Measurements from ENCODE around the gene ZMYM4. TPM values are rescaled to one million over a fixed set of nuclear protein-coding genes. Genes with fewer than 3 reads are reported as not detected.

The ZMYM4 gene
- polyA plus RNA-seq, 1 donor from 2014 or later, result 36.1 TPM

DNA sequence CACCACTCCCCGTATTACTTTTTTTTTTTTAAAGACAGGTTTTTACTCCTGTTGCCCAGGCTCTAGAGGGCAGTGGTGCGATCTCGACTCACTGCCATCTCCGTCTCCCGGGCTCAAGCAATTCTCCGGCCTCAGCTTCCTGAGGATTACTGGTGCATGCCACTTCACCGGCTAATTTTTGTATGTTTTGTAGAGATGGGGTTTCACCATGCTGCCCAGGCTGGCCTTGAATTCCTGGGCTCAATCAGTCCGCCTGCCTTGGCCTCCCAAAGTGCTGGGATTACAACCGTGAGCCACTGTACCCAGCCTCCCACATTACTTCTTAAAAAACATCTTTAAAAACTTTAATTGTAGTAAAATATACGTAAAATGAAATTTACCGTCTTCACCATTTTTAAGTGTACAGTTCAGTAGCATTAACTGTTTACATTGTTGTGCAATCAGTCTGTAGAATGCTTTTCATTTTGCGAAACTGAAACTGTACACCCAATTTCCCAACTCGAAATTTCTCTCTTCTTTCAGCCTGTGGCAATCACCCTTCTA is 77.0 kb downstream of the ZMYM4 start:
- H3K9me2 ChIP-seq (ENCODE audit: insufficient read depth, low read length), result no peaks in the 10 kb centered on the region
- no peaks in the 10 kb centered on the region for H4K20me1 ChIP-seq (ENCODE audit: insufficient read depth)
- peaks cover 36% of the 10 kb centered on the region for H3K79me2 ChIP-seq (replicated peaks; ENCODE audit: insufficient read depth, low read length)
- no peaks in the 10 kb centered on the region for H3K27me3 ChIP-seq (ENCODE audit: insufficient read depth, low read depth, low read length)
- no peak overlapping the region for H3K4me2 ChIP-seq (ENCODE audit: low read length)
- H3K9ac ChIP-seq (ENCODE audit: low read length), result no peak overlapping the region
- H3F3A ChIP-seq (ENCODE audit: insufficient read depth, low read length, poor library complexity, severe bottlenecking), result no peaks in the 10 kb centered on the region
- TF ChIP-seq MXI1 (conservative IDR thresholded peaks at IDR 0.05; ENCODE audit: poor library complexity, severe bottlenecking) (no peak), POLR2AphosphoS5 (IDR thresholded peaks at IDR 0.05) (no peak), EP300 (conservative IDR thresholded peaks at IDR 0.05; ENCODE audit: poor library complexity, severe bottlenecking) (no peak), EZH2 (IDR thresholded peaks at IDR 0.05; ENCODE audit: borderline replicate concordance, insufficient read depth, low read length, poor library complexity, severe bottlenecking) (no peak), TAF1 (IDR thresholded peaks at IDR 0.05; ENCODE audit: low read depth) (no peak), RAD21 (conservative IDR thresholded peaks at IDR 0.05) (no peak), SMC3 (conservative IDR thresholded peaks at IDR 0.05; ENCODE audit: poor library complexity) (no peak)
- TF ChIP-seq, protein P1, sequence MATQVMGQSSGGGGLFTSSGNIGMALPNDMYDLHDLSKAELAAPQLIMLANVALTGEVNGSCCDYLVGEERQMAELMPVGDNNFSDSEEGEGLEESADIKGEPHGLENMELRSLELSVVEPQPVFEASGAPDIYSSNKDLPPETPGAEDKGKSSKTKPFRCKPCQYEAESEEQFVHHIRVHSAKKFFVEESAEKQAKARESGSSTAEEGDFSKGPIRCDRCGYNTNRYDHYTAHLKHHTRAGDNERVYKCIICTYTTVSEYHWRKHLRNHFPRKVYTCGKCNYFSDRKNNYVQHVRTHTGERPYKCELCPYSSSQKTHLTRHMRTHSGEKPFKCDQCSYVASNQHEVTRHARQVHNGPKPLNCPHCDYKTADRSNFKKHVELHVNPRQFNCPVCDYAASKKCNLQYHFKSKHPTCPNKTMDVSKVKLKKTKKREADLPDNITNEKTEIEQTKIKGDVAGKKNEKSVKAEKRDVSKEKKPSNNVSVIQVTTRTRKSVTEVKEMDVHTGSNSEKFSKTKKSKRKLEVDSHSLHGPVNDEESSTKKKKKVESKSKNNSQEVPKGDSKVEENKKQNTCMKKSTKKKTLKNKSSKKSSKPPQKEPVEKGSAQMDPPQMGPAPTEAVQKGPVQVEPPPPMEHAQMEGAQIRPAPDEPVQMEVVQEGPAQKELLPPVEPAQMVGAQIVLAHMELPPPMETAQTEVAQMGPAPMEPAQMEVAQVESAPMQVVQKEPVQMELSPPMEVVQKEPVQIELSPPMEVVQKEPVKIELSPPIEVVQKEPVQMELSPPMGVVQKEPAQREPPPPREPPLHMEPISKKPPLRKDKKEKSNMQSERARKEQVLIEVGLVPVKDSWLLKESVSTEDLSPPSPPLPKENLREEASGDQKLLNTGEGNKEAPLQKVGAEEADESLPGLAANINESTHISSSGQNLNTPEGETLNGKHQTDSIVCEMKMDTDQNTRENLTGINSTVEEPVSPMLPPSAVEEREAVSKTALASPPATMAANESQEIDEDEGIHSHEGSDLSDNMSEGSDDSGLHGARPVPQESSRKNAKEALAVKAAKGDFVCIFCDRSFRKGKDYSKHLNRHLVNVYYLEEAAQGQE (IDR thresholded peaks at IDR 0.05; ENCODE audit: borderline replicate concordance), result no peak
- TF ChIP-seq, protein P2, sequence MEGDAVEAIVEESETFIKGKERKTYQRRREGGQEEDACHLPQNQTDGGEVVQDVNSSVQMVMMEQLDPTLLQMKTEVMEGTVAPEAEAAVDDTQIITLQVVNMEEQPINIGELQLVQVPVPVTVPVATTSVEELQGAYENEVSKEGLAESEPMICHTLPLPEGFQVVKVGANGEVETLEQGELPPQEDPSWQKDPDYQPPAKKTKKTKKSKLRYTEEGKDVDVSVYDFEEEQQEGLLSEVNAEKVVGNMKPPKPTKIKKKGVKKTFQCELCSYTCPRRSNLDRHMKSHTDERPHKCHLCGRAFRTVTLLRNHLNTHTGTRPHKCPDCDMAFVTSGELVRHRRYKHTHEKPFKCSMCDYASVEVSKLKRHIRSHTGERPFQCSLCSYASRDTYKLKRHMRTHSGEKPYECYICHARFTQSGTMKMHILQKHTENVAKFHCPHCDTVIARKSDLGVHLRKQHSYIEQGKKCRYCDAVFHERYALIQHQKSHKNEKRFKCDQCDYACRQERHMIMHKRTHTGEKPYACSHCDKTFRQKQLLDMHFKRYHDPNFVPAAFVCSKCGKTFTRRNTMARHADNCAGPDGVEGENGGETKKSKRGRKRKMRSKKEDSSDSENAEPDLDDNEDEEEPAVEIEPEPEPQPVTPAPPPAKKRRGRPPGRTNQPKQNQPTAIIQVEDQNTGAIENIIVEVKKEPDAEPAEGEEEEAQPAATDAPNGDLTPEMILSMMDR (IDR thresholded peaks at IDR 0.05; ENCODE audit: poor library complexity, severe bottlenecking), result no peak
- H3K27ac ChIP-seq (ENCODE audit: low read length), result no peak overlapping the region
- no peak overlapping the region for H3K4me3 ChIP-seq (ENCODE audit: low read length)
- no peak overlapping the region for H2AFZ ChIP-seq (ENCODE audit: low read depth, low read length)
- no peaks in the 10 kb centered on the region for H3K36me3 ChIP-seq (ENCODE audit: insufficient read depth, low read length)
- H3K9me3 ChIP-seq (ENCODE audit: low read length), result no peaks in the 10 kb centered on the region

DNA sequence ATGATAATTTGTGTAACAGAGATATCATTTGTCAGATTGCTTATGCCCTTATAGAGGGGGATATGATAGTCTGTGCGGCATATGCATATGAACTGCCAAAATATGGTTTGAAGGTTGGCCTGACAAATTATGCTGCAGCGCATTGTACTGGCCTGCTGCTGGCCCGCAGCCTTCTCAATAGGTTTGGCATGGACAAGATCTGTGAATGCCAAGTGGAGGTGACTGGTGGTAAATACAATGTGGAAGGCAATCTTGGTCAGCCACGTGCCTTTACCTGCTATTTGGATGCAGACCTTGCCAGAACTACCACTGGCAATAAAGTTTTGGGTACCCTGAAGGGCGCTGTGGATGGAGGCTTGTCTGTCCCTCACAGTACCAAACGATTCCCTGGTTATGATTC is 82.4 kb downstream of the ZMYM4 start:
- peaks cover 6% of the 10 kb centered on the region for H3K79me2 ChIP-seq (replicated peaks; ENCODE audit: insufficient read depth, low read length)
- TF ChIP-seq EP300 (conservative IDR thresholded peaks at IDR 0.05; ENCODE audit: poor library complexity, severe bottlenecking), result no peak
- TF ChIP-seq, protein P2 (IDR thresholded peaks at IDR 0.05; ENCODE audit: poor library complexity, severe bottlenecking), result no peak
- no peak overlapping the region for H3K4me3 ChIP-seq (ENCODE audit: low read length)
- no peaks in the 10 kb centered on the region for H3F3A ChIP-seq (ENCODE audit: insufficient read depth, low read length, poor library complexity, severe bottlenecking)
- no peaks in the 10 kb centered on the region for H3K27me3 ChIP-seq (ENCODE audit: insufficient read depth, low read depth, low read length)
- H3K9me3 ChIP-seq (ENCODE audit: low read length), result no peaks in the 10 kb centered on the region
- no peak overlapping the region for H3K9ac ChIP-seq (ENCODE audit: low read length)
- H3K36me3 ChIP-seq (ENCODE audit: insufficient read depth, low read length), result no peaks in the 10 kb centered on the region
- no peak overlapping the region for H3K4me2 ChIP-seq (ENCODE audit: low read length)
- no peaks in the 10 kb centered on the region for H4K20me1 ChIP-seq (ENCODE audit: insufficient read depth)
- H3K9me2 ChIP-seq (ENCODE audit: insufficient read depth, low read length), result no peaks in the 10 kb centered on the region
- H3K27ac ChIP-seq (ENCODE audit: low read length), result no peak overlapping the region
- no peak overlapping the region for H2AFZ ChIP-seq (ENCODE audit: low read depth, low read length)

Data from neural cell (in vitro differentiated cells).